ENCODE data around the gene ASB10. TPM values are rescaled to one million over a fixed set of nuclear protein-coding genes. Genes with fewer than 3 reads are reported as not detected.

The ASB10 gene
- total and polyA plus RNA-seq, 2 of the 13 experiments (the other 11 are each of a cell fraction or from before 2014, with no cell fraction given) = not detected

DNA sequence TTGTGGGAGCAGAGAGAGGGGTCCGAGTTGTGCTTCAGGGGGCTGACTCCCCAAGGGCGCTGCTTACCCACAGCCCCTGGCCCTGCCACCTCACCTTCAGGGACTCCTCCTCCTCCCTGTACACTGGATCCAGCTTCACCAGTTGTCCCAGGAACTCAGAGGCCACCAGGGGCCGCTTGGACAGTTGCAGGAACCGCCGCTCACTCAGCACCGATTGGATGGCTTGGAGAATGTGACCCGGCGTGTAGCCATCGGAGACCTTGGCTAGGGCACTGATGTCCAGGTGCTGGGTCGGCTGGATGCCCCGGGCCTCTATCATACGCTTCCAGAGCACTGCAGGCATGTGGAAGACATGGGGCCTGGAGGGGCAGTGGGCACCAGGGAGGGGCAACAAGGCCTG lies 4.5 kb upstream of the ASB10 start:
- BruUV-seq (replicated peaks) = no TSS peak
- no peaks in the 10 kb centered on the region for H3K4me1 ChIP-seq (ENCODE audit: insufficient read depth, low read length)
- in situ Hi-C loops (cut with HindIII; ENCODE audit: extremely low pct_ligation_motif_present, low pct_unique_long_range_greater_than_20kb) = loop anchor here (10.0 kb wide), 1 partner anchor 113 kb away; no protein-coding TSS in a partner anchor
- no peak overlapping the region for H3K9ac ChIP-seq (ENCODE audit: insufficient read depth, low read depth, low read length)
- H3K4me3 ChIP-seq (replicated peaks in 1 of 3; ENCODE audit: insufficient read depth in 1 of 3, low read depth in 2 of 3, low read length in 3 of 3) = no peak overlapping the region
- H2AFZ ChIP-seq (ENCODE audit: low read length) = no peak overlapping the region
- DNase-seq (ENCODE audit: low spot score) (peak; percentile 39), FAIRE-seq (no peak), ATAC-seq (peak; percentile 89)
- H3K27me3 ChIP-seq (ENCODE audit: control insufficient read depth in 1 of 2, insufficient read depth in 2 of 2, low read length in 2 of 2) = peaks cover 9 to 76% of the 10 kb centered on the region in 2 experiments; a peak in 4 of 5 replicates
- no peak overlapping the region for H3K4me2 ChIP-seq (ENCODE audit: low read depth, low read length)
- no peak overlapping the region for H3K27ac ChIP-seq (ENCODE audit: extremely low read length, insufficient read depth, low read length)
- POLR2A ChIA-PET = no interaction called here
- no peaks in the 10 kb centered on the region for H3K9me3 ChIP-seq (ENCODE audit: low read length)
- H4K20me1 ChIP-seq (ENCODE audit: insufficient read depth, low read length) = no peaks in the 10 kb centered on the region
- no peaks in the 10 kb centered on the region for H3K36me3 ChIP-seq (replicated peaks in 1 of 2; ENCODE audit: control insufficient read depth in 1 of 2, insufficient read depth in 2 of 2, low read length in 2 of 2)
- CTCF ChIA-PET (ENCODE audit: low intra/inter-chr PET ratio, low total read pairs) = interaction anchor here (1.1 to 1.6 kb wide), 2 partner anchors 53 to 112 kb away, joined by 4 to 6 read pairs; no protein-coding TSS in a partner anchor
- 0% methylated on average over 2 of the region's 12 CpGs for WGBS (ENCODE audit: low lambda C conversion rate)
- intact Hi-C loops (cut with micrococcal nuclease; ENCODE audit: unreplicated experiment) = loop anchor here (2.0 kb wide), 1 partner anchor 53 kb away; no protein-coding TSS in a partner anchor
- no peaks in the 10 kb centered on the region for H3K79me2 ChIP-seq (ENCODE audit: insufficient read depth, low read length)
- 0 out of 2 replicates have a peak, but pooled peaks have one; percentile 38 for TF ChIP-seq NFYB (CRISPR knock-in tag; IDR thresholded peaks at IDR 0.05)
- peak; percentile 36 for TF ChIP-seq XRCC5 (optimal IDR thresholded peaks at IDR 0.05; ENCODE audit: low read length)
- TF ChIP-seq, protein P1, sequence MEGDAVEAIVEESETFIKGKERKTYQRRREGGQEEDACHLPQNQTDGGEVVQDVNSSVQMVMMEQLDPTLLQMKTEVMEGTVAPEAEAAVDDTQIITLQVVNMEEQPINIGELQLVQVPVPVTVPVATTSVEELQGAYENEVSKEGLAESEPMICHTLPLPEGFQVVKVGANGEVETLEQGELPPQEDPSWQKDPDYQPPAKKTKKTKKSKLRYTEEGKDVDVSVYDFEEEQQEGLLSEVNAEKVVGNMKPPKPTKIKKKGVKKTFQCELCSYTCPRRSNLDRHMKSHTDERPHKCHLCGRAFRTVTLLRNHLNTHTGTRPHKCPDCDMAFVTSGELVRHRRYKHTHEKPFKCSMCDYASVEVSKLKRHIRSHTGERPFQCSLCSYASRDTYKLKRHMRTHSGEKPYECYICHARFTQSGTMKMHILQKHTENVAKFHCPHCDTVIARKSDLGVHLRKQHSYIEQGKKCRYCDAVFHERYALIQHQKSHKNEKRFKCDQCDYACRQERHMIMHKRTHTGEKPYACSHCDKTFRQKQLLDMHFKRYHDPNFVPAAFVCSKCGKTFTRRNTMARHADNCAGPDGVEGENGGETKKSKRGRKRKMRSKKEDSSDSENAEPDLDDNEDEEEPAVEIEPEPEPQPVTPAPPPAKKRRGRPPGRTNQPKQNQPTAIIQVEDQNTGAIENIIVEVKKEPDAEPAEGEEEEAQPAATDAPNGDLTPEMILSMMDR (CRISPR knock-in tag; IDR thresholded peaks at IDR 0.05) = peak; percentile 61
- no peak for TF ChIP-seq HNRNPL (IDR thresholded peaks at IDR 0.05; ENCODE audit: low read depth, low read length)
- TF ChIP-seq ZNF263 (CRISPR knock-in tag; IDR thresholded peaks at IDR 0.05) = peak; percentile 48; the same call in 1 of the 2 replicates

GRCh38 chr7:151189038-151189437 lies 2.0 kb upstream of the ASB10 start:
- intact Hi-C loops (cut with micrococcal nuclease; ENCODE audit: unreplicated experiment) (no loop called here), in situ Hi-C loops (cut with HindIII; ENCODE audit: extremely low pct_ligation_motif_present, low pct_unique_long_range_greater_than_20kb) (no loop called here)
- 10% methylated on average over 4 of the region's 4 CpGs for WGBS (ENCODE audit: low lambda C conversion rate)
- H3K4me2 ChIP-seq (ENCODE audit: low read depth, low read length) = no peak overlapping the region
- H3K36me3 ChIP-seq (replicated peaks in 1 of 2; ENCODE audit: control insufficient read depth in 1 of 2, insufficient read depth in 2 of 2, low read length in 2 of 2) = no peaks in the 10 kb centered on the region
- H3K27ac ChIP-seq (ENCODE audit: extremely low read length, insufficient read depth, low read length) = no peak overlapping the region
- no peaks in the 10 kb centered on the region for H4K20me1 ChIP-seq (ENCODE audit: insufficient read depth, low read length)
- no peak for ATAC-seq
- H3K4me3 ChIP-seq (replicated peaks in 1 of 3; ENCODE audit: insufficient read depth in 1 of 3, low read depth in 2 of 3, low read length in 3 of 3) = no peak overlapping the region
- ChIA-PET CTCF (ENCODE audit: low intra/inter-chr PET ratio, low total read pairs) (no interaction called here), POLR2A (no interaction called here)
- no peaks in the 10 kb centered on the region for H3K9me3 ChIP-seq (ENCODE audit: low read length)
- H3K27me3 ChIP-seq (ENCODE audit: control insufficient read depth in 1 of 2, insufficient read depth in 2 of 2, low read length in 2 of 2) = peaks cover 5 to 51% of the 10 kb centered on the region in 2 experiments; a peak in 4 of 5 replicates
- H3K4me1 ChIP-seq (ENCODE audit: insufficient read depth, low read length) = no peaks in the 10 kb centered on the region
- H3K9ac ChIP-seq (ENCODE audit: insufficient read depth, low read depth, low read length) = no peak overlapping the region
- no peak for FAIRE-seq
- no peaks in the 10 kb centered on the region for H3K79me2 ChIP-seq (ENCODE audit: insufficient read depth, low read length)
- no peak overlapping the region for H2AFZ ChIP-seq (ENCODE audit: low read length)
- no TSS peak for BruUV-seq (replicated peaks)
- DNase-seq (ENCODE audit: low spot score) = no peak
- TF ChIP-seq TBL1XR1 (IDR thresholded peaks at IDR 0.05; ENCODE audit: borderline replicate concordance, low read length, partially characterized antibody) (no peak), IRF2 (CRISPR knock-in tag; IDR thresholded peaks at IDR 0.05) (no peak), ZNF205 (CRISPR knock-in tag; IDR thresholded peaks at IDR 0.05) (no peak), NR1H2 (CRISPR knock-in tag; IDR thresholded peaks at IDR 0.05; ENCODE audit: borderline replicate concordance, low read depth) (no peak)
